ENCODE data around the gene ASIC4.

Gene ASIC4

GRCh38 chr2:219539926-219540678 is 25.8 kb downstream of the ASIC4 start:
- DNase-seq (ENCODE audit: low read depth) = no peak
- TF ChIP-seq CTCF (conservative IDR thresholded peaks at IDR 0.05; ENCODE audit: control insufficient read depth, insufficient read depth, low read depth, low read length) = no peak
- H3K4me3 ChIP-seq (ENCODE audit: control insufficient read depth, low read depth, low read length) = no peak overlapping the region

GRCh38 chr2:219540784-219541504 is 26.7 kb downstream of the ASIC4 start:
- DNase-seq (ENCODE audit: low read depth) = no peak
- H3K4me3 ChIP-seq (ENCODE audit: control insufficient read depth, low read depth, low read length) = no peak overlapping the region
- TF ChIP-seq CTCF (conservative IDR thresholded peaks at IDR 0.05; ENCODE audit: control insufficient read depth, insufficient read depth, low read depth, low read length) = no peak

- DNase-seq (ENCODE audit: low read depth) = peak; percentile 60
- peak; percentile 60 for TF ChIP-seq CTCF (conservative IDR thresholded peaks at IDR 0.05; ENCODE audit: control insufficient read depth, insufficient read depth, low read depth, low read length)
- peak overlapping the region; percentile 9 for H3K4me3 ChIP-seq (ENCODE audit: control insufficient read depth, low read depth, low read length)
These were observed 27.4 kb downstream of the ASIC4 start for GRCh38 chr2:219541611-219542180.

- DNase-seq (ENCODE audit: low read depth) = peak; percentile 19
- TF ChIP-seq CTCF (conservative IDR thresholded peaks at IDR 0.05; ENCODE audit: control insufficient read depth, insufficient read depth, low read depth, low read length) = no peak
- H3K4me3 ChIP-seq (ENCODE audit: control insufficient read depth, low read depth, low read length) = peak overlapping the region; percentile 55
These were observed 28.8 kb downstream of the ASIC4 start for GRCh38 chr2:219542931-219543595.

- peak within 1 kb of the TSS; percentile 55 for H3K4me3 ChIP-seq (ENCODE audit: control insufficient read depth, low read depth, low read length)
- DNase-seq (ENCODE audit: low read depth) = peak; percentile 96
- no peak for TF ChIP-seq CTCF (conservative IDR thresholded peaks at IDR 0.05; ENCODE audit: control insufficient read depth, insufficient read depth, low read depth, low read length)
These were observed 29.5 kb downstream of the ASIC4 start, which contains the start of the genes CHPF and TMEM198 for GRCh38 chr2:219543596-219544358. Gene CHPF, minus strand, starts transcription at chr2:219543809. Its CDS starts 271 bp downstream, at chr2:219543538. Gene TMEM198, plus strand, starts transcription at chr2:219544028. Its CDS starts 700 bp downstream, at chr2:219544728.

- no peak for TF ChIP-seq CTCF (conservative IDR thresholded peaks at IDR 0.05; ENCODE audit: control insufficient read depth, insufficient read depth, low read depth, low read length)
- no peak overlapping the region for H3K4me3 ChIP-seq (ENCODE audit: control insufficient read depth, low read depth, low read length)
- DNase-seq (ENCODE audit: low read depth) = no peak
These were observed 30.3 kb downstream of the ASIC4 start for GRCh38 chr2:219544567-219544966.
